ENCODE measurements around the gene IL17B.

IL17B gene

GRCh38 chr5:149357370-149358293, 21.5 kb downstream of the IL17B start, which contains the start of gene PCYOX1L:
Gene PCYOX1L, plus strand, starts transcription at chr5:149358046. Its CDS starts 23 bp downstream, at chr5:149358069.
- peak; percentile 91 to 97 (median 96) for DNase-seq (ENCODE audit: low read depth in 3 of 3)

DNA sequence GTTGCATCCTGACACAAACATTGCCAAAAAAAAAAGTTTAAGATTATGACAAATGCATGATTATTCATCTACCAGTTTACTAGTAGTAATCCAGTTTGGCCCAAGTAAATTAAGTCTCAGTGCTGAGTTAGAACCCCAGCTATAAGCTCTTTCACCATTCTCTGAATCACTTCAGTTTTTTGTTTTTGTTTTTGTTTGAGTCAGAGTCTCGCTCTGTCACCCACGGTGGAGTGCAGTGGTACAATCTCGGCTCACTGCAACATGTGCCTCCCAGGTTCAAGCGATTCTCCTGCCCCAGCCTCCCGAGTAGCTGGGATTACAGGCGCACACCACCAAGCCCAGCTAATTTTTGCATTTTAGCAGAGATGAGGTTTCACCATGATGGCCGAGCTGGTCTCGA, 22.7 kb downstream of the IL17B start:
- no peak for DNase-seq (ENCODE audit: low read depth in 3 of 3)

- no peak for DNase-seq (ENCODE audit: low read depth in 3 of 3)
Observed at GRCh38 chr5:149355688-149356087, 23.4 kb downstream of the IL17B start.

- no peak for DNase-seq (ENCODE audit: low read depth in 3 of 3)
Observed at GRCh38 chr5:149353911-149354310, 25.2 kb downstream of the IL17B start.

GRCh38 chr5:149352169-149352568, 26.9 kb downstream of the IL17B start:
- no peak for DNase-seq (ENCODE audit: low read depth in 3 of 3)

GRCh38 chr5:149349382-149349781, 29.7 kb downstream of the IL17B start:
- DNase-seq (ENCODE audit: low read depth in 3 of 3): no peak

DNA sequence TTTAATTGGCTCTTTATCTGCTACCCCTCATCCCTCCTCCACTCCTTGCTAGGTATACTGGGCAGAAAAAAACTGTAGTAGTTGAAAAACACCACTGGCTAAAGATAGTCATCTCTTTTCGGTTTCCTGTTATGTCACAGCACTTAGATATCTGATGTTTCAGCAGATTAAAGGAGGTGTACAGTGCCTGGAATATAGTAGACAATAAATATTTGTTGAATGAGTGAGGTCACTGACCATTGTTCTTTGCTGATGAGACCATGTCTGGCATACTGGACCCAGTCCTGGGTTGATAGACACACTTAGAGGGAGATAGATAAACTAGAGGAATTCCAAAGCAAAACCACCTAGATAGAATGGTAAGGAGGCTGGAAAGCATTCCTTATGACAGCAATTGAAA, 30.6 kb downstream of the IL17B start:
- DNase-seq (ENCODE audit: low read depth in 3 of 3): no peak

DNA sequence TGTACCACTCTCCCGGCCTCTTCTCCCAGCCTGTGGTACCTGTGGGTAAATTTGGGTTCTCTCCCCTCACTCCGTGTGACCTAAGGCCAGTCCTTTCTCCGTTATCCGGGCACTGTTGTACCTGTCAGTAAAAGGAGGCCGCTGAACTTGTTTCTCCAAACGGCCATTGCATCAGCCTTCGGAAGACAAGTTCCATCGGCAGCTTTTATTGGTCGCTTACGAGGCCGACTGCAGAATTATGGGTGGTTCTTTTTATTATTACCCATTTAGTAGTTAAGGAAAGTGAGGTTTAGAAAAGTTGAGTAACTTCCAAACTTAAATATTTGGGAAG, 33.2 kb downstream of the IL17B start:
- no peak for DNase-seq (ENCODE audit: low read depth in 3 of 3)

- peak; percentile 90 to 96 (median 91) for DNase-seq (ENCODE audit: low read depth in 3 of 3)
Observed at GRCh38 chr5:149345147-149345891, 33.8 kb downstream of the IL17B start, which contains the start of gene GRPEL2. Gene GRPEL2, plus strand, starts transcription at chr5:149345499. Its CDS starts 41 bp downstream, at chr5:149345540.

GRCh38 chr5:149344151-149344550, 34.9 kb downstream of the IL17B start:
- no peak for DNase-seq (ENCODE audit: low read depth in 3 of 3)

DNA sequence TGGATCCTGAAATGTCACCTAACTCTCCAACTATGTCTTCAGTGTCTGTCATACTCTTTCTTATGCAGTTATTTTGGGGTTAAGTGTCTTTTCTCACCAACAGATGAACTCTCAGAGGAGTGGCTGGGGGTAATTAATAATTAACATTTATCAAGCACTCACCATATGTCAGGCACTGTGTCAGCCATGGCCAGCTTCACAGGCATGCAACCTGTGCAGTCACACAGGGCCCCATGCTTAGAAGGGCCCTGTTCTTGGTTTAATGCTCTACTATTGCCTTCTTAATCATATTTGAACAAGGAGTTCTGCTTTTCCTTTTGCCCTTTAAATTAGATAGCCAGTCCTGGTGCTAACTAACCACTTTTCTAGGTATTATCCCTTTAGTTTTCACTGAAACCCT, 37.2 kb downstream of the IL17B start:
- no peak for DNase-seq (ENCODE audit: low read depth in 3 of 3)

DNA sequence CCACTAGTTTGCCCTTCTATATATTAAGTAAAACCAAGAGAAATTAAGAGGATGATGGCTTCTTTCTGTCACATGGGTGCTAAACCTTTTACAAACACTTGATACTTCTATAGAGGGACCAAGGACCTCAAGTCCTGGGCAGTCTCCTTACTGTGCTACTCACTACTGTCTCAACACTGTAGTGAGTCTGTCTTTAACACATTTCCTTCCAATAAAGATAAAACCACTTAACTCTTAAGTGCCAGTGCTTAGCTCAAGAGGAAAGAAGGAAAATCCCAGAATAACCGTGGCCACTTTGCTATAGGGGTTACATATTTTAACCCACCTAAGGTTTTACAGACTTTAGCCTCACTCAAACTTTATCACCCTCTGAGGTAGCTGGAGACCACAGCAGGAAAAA, 38.2 kb downstream of the IL17B start:
- DNase-seq (ENCODE audit: low read depth in 3 of 3): no peak

DNA sequence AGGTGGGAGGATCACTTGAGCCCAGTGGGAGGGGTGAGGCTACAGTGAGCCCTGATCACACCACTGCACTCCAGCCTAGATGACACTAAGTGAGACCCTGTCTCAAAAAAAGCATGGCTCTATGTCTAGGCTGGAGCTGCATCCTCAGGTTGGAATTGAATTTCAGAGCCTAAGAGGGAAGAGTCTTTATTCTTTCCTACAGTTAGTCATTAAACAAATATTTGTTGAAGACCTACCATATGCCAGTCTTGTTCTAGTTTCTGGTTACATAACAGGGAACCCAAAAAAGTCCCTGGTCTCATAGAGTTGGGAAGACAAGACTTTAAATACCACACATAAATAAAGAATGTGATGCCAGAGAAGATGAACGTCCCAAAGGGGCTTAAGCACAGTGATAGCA, 40.7 kb downstream of the IL17B start:
- DNase-seq (ENCODE audit: low read depth in 3 of 3): no peak

GRCh38 chr5:149337736-149338135, 41.4 kb downstream of the IL17B start:
- no peak for DNase-seq (ENCODE audit: low read depth in 3 of 3)

GRCh38 chr5:149333711-149334443, 45.2 kb downstream of the IL17B start:
- no peak for DNase-seq (ENCODE audit: low read depth in 3 of 3)

DNA sequence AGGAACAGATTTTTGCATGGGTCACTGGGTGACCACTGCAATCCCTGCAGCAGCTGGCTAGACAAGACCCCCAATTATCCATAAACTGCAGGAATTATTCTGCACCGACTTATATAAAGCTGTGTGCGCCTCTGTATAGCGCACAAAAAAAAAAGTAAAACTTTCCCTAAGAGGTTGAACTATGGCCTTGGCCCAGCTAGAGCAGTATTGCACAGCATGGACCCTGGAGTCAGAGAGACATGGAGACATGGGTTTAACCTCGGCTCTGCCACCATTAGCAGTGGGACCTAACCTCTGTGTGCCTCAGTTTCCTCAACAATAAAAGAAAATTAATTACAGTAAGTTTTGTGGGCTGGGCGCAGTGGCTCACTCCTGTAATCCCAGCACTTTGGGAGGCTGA, 50.9 kb downstream of the IL17B start:
- no peak for DNase-seq (ENCODE audit: low read depth in 3 of 3)

- no peak for DNase-seq (ENCODE audit: low read depth in 3 of 3)
Observed at GRCh38 chr5:149326611-149327010, 52.5 kb downstream of the IL17B start.

- DNase-seq (ENCODE audit: low read depth in 3 of 3): no peak
Observed at GRCh38 chr5:149325894-149326293, 53.2 kb downstream of the IL17B start.

GRCh38 chr5:149325166-149325735, 53.8 kb downstream of the IL17B start:
- DNase-seq (ENCODE audit: low read depth in 3 of 3): no peak

DNA sequence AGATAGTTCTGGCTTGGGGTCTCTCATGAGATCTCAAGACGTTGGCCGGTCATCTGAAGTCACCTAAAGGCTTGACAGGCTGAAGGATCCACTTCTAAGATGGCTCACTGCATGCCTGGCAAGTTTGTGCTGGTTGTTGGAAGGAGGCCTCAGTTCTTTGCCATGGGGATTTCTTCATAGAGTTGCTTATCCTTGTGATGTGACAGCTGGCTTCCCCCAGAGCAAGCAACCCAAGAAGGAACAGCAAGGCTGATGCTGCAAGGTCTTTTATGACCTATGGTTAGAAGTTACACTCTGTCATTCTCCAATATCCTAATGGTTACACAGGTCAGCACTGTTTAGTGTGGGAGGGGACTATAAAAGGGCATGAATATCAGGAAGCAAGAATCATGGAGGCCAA, 54.5 kb downstream of the IL17B start:
- no peak for DNase-seq (ENCODE audit: low read depth in 3 of 3)
